Central memory CD8-positive, alpha-beta T cell (primary cell): ENCODE results near the gene MEAF6.

ENCODE experiments used
- ATAC-seq: fragments of 150-1000 bp; cut with Tn5 transposase; replicated peaks from 2 replicates; pipeline ENCODE4 v1.10.0; 2022; ENCODE audit warnings: mild to moderate bottlenecking, moderate FRiP score, moderate number of reproducible peaks; ENCODE audit not compliant: poor library complexity, severe bottlenecking; ENCODE audit errors: extremely low read depth
- DNase-seq, 2 donors: peaks; one replicate each; pipeline ENCODE4 v3.0.0; 2021; ENCODE audit warnings: low spot score in 2 of 2
- H3K27ac Mint-ChIP-seq: one replicate; pipeline ENCODE4 v1.8.0; 2022; ENCODE audit warnings: low read depth, mild to moderate bottlenecking, moderate library complexity, mixed read lengths
- H3K27me3 Mint-ChIP-seq: one replicate; pipeline ENCODE4 v1.8.0; 2022; ENCODE audit warnings: mixed read lengths
- H3K36me3 Mint-ChIP-seq: one replicate; pipeline ENCODE4 v1.8.0; 2022; ENCODE audit warnings: mild to moderate bottlenecking, moderate library complexity, mixed read lengths; ENCODE audit not compliant: insufficient read depth
- H3K4me1 Mint-ChIP-seq: one replicate; pipeline ENCODE4 v1.8.0; 2022; ENCODE audit warnings: mixed read lengths
- H3K4me3 Mint-ChIP-seq: one replicate; pipeline ENCODE4 v1.8.0; 2022; ENCODE audit warnings: mild to moderate bottlenecking, moderate library complexity, mixed read lengths
- H3K9me3 Mint-ChIP-seq: one replicate; pipeline ENCODE4 v1.8.0; 2022; ENCODE audit warnings: mixed read lengths

MEAF6 gene

GRCh38 chr1:37472994-37473393 lies 41.6 kb downstream of the MEAF6 start:
- DNase-seq (no peak), ATAC-seq (peak; percentile 10)
- Mint-ChIP-seq H3K4me1 (peaks cover 51% of the 10 kb centered on the region), H3K27ac (peak overlapping the region; percentile 99), H3K4me3 (peak overlapping the region; percentile 96), H3K36me3 (peaks cover 48% of the 10 kb centered on the region), H3K27me3 (no peaks in the 10 kb centered on the region), H3K9me3 (no peaks in the 10 kb centered on the region)

- Mint-ChIP-seq H3K27ac (peak overlapping the region; percentile 99), H3K9me3 (no peaks in the 10 kb centered on the region), H3K4me1 (peaks cover 44% of the 10 kb centered on the region), H3K36me3 (peaks cover 41% of the 10 kb centered on the region), H3K4me3 (peak overlapping the region; percentile 96), H3K27me3 (no peaks in the 10 kb centered on the region)
- no peak for ATAC-seq
- no peak for DNase-seq
Measured at GRCh38 chr1:37472281-37472680, 42.3 kb downstream of the MEAF6 start.

- ATAC-seq (no peak), DNase-seq (no peak)
- no peaks in the 10 kb centered on the region for H3K9me3 Mint-ChIP-seq
- peak overlapping the region; percentile 99 for H3K27ac Mint-ChIP-seq
- peak overlapping the region; percentile 96 for H3K4me3 Mint-ChIP-seq
- H3K36me3 Mint-ChIP-seq, result peaks cover 34% of the 10 kb centered on the region
- peaks cover 39% of the 10 kb centered on the region for H3K4me1 Mint-ChIP-seq
- no peaks in the 10 kb centered on the region for H3K27me3 Mint-ChIP-seq
Measured at GRCh38 chr1:37471345-37472231, 43.0 kb downstream of the MEAF6 start.

- no peaks in the 10 kb centered on the region for H3K27me3 Mint-ChIP-seq
- DNase-seq (no peak), ATAC-seq (no peak)
- H3K4me3 Mint-ChIP-seq, result no peak overlapping the region
- H3K36me3 Mint-ChIP-seq, result peaks cover 16% of the 10 kb centered on the region
- H3K9me3 Mint-ChIP-seq, result no peaks in the 10 kb centered on the region
- peaks cover 27% of the 10 kb centered on the region for H3K4me1 Mint-ChIP-seq
- no peak overlapping the region for H3K27ac Mint-ChIP-seq
Measured at GRCh38 chr1:37469386-37469785, 45.2 kb downstream of the MEAF6 start.

GRCh38 chr1:37468037-37468436 lies 46.5 kb downstream of the MEAF6 start:
- Mint-ChIP-seq H3K36me3 (peaks cover 5% of the 10 kb centered on the region), H3K27me3 (no peaks in the 10 kb centered on the region), H3K4me1 (peaks cover 18% of the 10 kb centered on the region)

GRCh38 chr1:37465593-37466517 lies 48.7 kb downstream of the MEAF6 start:
- ATAC-seq (no peak), DNase-seq (no peak)
- Mint-ChIP-seq H3K27me3 (no peaks in the 10 kb centered on the region), H3K36me3 (peaks cover 3% of the 10 kb centered on the region), H3K27ac (no peak overlapping the region), H3K9me3 (no peaks in the 10 kb centered on the region), H3K4me3 (no peak overlapping the region), H3K4me1 (no peaks in the 10 kb centered on the region)

More at GRCh38 chr1:37468037-37468436, 46.5 kb downstream of the MEAF6 start:
- Mint-ChIP-seq H3K27ac (no peak overlapping the region), H3K4me3 (no peak overlapping the region), H3K9me3 (no peaks in the 10 kb centered on the region)
- no peak for ATAC-seq
- DNase-seq, result no peak

GRCh38 chr1:37464443-37464842 lies 50.1 kb downstream of the MEAF6 start:
- no peak for DNase-seq
- Mint-ChIP-seq H3K9me3 (no peaks in the 10 kb centered on the region), H3K27me3 (no peaks in the 10 kb centered on the region), H3K36me3 (peaks cover 5% of the 10 kb centered on the region), H3K4me1 (no peaks in the 10 kb centered on the region), H3K4me3 (no peak overlapping the region), H3K27ac (no peak overlapping the region)
- no peak for ATAC-seq

GRCh38 chr1:37461698-37462436 lies 52.7 kb downstream of the MEAF6 start:
- no peak overlapping the region for H3K4me3 Mint-ChIP-seq

GRCh38 chr1:37458551-37458950 lies 56.0 kb downstream of the MEAF6 start:
- Mint-ChIP-seq H3K27me3 (no peaks in the 10 kb centered on the region), H3K27ac (no peak overlapping the region), H3K36me3 (peaks cover 8% of the 10 kb centered on the region), H3K9me3 (no peaks in the 10 kb centered on the region), H3K4me3 (no peak overlapping the region), H3K4me1 (peaks cover 7% of the 10 kb centered on the region)
- ATAC-seq (no peak), DNase-seq (no peak)

More at GRCh38 chr1:37461698-37462436, 52.7 kb downstream of the MEAF6 start:
- Mint-ChIP-seq H3K27ac (no peak overlapping the region), H3K9me3 (no peaks in the 10 kb centered on the region), H3K4me1 (no peaks in the 10 kb centered on the region), H3K36me3 (peaks cover 9% of the 10 kb centered on the region), H3K27me3 (no peaks in the 10 kb centered on the region)
- no peak for DNase-seq
- no peak for ATAC-seq

GRCh38 chr1:37456614-37457013 lies 58.0 kb downstream of the MEAF6 start:
- no peaks in the 10 kb centered on the region for H3K9me3 Mint-ChIP-seq
- no peak for DNase-seq
- no peak overlapping the region for H3K4me3 Mint-ChIP-seq
- no peak for ATAC-seq
- no peaks in the 10 kb centered on the region for H3K27me3 Mint-ChIP-seq
- H3K36me3 Mint-ChIP-seq, result peaks cover 10% of the 10 kb centered on the region
- no peak overlapping the region for H3K27ac Mint-ChIP-seq
- H3K4me1 Mint-ChIP-seq, result peaks cover 7% of the 10 kb centered on the region

GRCh38 chr1:37455516-37455915 lies 59.0 kb downstream of the MEAF6 start:
- Mint-ChIP-seq H3K36me3 (peaks cover 10% of the 10 kb centered on the region), H3K9me3 (no peaks in the 10 kb centered on the region), H3K4me1 (peaks cover 8% of the 10 kb centered on the region), H3K27me3 (no peaks in the 10 kb centered on the region), H3K4me3 (no peak overlapping the region), H3K27ac (no peak overlapping the region)
- ATAC-seq (no peak), DNase-seq (no peak)

GRCh38 chr1:37453647-37454046 lies 60.9 kb downstream of the MEAF6 start:
- peaks cover 16% of the 10 kb centered on the region for H3K4me1 Mint-ChIP-seq
- H3K4me3 Mint-ChIP-seq, result no peak overlapping the region
- peaks cover 7% of the 10 kb centered on the region for H3K36me3 Mint-ChIP-seq
- no peak for ATAC-seq
- peaks cover 4% of the 10 kb centered on the region for H3K27me3 Mint-ChIP-seq
- H3K27ac Mint-ChIP-seq, result no peak overlapping the region
- no peak for DNase-seq
- H3K9me3 Mint-ChIP-seq, result no peaks in the 10 kb centered on the region
